HG02884 (cell line): Measurements from ENCODE around the gene C11orf24.
"Not testable (repeated sequence)": the region's sequence is repeated elsewhere in the genome, so short reads cannot be mapped to it uniquely, and the experiment has no call there.

Experiments
- ATAC-seq: cut with Tn5 transposase; IDR thresholded peaks from one replicate; pipeline ENCODE4 v1.9.1; 2021; ENCODE audit warnings: mild to moderate bottlenecking, moderate library complexity; ENCODE audit not compliant: unreplicated experiment

Gene C11orf24

DNA sequence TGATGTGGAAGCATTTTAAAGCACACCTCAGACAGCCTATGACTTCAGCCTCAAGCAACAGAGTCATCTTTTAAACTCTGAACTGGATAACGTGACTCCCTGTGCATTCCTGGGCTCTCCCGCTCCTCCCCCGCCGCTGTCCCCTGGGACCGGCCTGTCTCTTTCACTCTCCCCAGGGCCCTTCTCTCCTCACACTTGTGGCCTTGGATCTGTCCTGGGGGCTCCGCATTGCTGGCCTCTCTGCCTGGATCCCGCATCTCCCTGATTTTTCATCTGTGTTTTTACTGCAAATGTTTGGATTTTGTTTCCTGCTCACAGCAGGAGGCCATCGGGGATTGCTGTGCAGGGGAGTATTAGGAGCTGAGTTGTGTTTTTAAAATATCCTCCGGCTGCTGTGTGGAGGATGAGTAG lies 15.4 kb downstream of the C11orf24 start:
- no peak for ATAC-seq

DNA sequence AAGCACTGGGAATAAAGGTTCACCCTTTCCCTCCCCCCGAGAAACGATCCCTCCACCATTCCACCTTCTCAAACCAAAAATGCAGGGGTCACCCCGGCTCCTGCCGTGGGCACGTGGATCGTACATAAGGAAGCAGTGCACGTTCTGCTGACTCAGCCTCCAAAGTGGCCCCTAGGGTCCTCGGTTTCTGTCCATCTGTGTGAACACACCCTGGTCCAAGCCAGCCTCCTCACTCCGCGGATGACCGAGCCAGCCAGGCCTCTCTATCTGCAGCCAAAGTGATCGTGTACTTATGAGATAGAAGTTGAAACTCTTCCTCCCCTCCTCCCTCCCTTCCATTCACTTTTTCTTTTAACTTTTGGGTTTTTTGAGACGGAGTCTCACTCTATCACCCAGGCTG lies 16.2 kb downstream of the C11orf24 start:
- ATAC-seq: no peak

DNA sequence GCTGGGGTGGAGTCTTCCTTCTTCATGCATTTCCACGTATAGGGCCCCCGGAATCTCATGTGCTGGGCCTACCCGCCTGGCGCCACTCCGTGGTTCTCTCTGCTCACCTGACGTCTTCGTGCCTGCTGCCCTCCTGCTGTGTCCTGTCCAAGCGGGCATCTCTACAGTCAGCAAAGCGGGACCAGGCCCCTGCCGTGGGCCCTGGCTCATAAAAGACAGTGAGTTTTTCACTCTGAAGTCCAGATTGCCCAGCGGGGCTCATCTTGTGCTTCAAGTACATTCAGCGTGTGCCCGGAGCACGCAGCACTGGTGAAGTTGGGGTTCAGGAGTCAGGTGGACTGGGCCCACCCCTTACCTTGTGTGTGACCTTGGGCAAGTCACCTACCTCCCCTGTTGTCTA lies 17.4 kb downstream of the C11orf24 start:
- ATAC-seq: no peak

DNA sequence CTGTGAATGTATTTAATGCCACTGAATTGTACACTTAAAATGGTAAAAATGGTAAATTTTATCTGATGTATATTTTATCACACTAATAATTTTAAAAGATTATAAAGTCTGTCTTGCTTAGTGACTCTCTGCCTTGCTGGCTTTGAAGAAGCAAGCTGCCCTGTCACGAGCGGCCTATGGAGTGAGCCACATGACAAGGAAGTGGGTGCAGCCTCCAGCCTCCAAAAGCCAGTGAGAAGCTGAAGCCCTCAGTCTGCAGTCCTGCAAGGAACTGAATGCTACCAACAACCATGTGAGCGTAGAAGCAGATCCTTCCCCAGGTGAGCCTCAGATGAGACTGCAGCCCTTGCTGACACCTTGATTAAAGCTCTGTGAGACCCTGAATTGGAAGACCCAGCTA lies 20.0 kb downstream of the C11orf24 start:
- ATAC-seq: no peak

DNA sequence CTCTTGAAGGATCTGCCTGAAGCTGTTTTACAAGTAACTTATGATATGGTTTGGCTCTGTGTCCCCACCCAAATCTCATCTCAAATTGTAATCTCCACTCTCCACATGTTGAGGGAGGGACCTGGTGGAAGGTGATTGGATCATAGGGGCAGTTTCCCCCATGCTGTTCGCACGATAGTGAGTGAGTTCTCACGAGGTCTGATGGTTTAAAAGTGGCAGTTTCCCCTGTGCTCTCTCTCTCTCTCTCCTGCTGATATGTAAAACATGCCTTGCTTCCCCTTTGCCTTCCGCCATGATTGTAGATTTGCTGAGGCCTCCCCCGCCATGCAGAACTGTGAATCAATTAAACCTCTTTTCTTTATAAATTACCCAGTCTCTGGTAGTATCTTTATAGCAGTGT lies 26.9 kb downstream of the C11orf24 start:
- not testable (repeated sequence) for ATAC-seq

DNA sequence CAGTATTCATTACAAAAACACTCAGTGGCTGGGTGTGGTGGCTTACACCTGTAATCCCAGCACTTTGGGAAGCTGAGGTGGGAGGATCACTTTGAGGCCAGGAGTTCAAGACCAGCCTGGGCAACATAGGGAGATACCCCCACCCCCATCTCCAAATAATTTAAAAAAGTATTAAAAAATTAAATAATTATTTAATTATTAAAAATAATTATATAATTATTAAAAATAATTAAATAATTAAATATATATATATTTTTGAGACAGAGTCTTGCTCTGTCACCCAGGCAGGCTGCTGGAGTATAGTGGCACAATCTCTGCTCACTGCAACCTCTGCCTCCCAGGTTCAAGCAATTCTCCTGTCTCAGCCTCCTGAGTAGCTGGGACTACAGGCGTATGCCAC lies 27.9 kb downstream of the C11orf24 start:
- ATAC-seq: not testable (repeated sequence)

DNA sequence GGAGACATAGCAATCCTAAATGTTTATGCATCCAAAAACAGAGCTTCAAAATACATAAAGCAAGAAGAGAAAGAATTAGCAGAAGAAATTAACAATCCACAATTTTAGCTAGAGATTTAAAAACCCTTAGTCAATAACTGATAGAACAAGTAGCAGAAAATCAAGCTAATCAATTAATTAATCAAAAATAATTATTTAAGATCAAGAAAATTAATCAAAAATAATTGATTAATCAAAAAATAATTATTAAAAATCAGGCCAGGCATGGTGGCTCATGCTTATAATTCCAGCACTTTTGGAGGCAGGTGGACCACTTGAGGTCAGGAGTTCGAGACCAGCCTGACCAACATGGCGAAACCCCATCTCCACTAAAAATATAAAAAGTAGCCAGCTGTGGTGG lies 29.2 kb downstream of the C11orf24 start:
- no peak for ATAC-seq

DNA sequence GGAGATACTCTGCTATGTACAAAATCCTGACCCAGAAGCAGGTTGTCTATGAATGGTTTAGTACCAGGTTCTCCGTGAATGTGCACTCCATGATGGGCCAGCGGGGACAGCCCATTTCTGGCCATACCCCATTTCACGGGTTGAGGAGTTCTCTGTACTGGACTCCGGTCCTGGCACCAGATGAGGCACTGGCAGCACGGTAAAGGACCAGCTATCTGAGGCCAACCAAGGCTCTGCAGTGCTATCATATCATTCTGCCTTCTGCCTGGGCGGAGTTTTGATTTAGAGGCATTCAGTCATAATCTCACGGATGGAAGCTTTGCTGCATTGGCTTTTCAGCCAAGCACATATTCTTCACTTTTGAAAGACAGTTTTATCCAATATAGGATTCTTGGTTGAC lies 40.2 kb downstream of the C11orf24 start:
- no peak for ATAC-seq

DNA sequence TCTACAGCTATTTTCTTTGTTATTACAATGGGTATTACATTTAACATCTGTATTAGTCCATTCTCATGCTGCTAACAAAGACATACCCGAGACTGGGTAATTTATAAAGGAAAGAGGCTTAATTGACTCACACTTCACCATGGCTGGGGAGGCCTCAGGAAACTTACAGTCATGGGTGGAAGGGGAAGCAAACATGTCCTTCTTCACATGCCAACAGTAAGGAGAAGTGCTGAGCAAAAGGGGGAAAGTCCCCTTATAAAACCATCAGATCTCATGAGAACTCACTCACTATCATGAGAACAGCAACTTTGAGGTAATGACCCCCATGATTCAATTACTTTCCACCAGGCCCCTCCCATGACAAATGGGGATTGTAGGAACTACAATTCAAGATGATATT lies 42.2 kb downstream of the C11orf24 start:
- ATAC-seq: no peak

DNA sequence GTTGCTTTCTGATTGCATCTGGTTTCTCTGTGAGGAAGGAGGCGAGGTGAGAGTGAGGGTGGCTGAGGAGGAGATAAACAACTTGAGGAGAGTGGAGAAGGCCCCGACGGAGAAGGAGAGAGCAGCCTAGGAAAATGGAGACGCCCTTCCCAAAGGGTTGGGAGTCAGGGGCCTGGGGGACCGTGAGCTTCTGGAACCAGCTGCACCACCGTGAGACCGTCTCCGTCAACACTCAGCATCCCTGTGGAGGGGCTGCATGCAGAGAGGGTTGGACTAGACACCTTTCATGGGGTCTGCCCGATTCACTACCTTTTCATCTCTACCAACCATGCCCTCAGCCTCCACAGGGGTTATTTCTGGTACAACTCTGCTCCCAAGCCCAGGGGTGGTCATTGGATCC lies 45.4 kb downstream of the C11orf24 start:
- no peak for ATAC-seq

DNA sequence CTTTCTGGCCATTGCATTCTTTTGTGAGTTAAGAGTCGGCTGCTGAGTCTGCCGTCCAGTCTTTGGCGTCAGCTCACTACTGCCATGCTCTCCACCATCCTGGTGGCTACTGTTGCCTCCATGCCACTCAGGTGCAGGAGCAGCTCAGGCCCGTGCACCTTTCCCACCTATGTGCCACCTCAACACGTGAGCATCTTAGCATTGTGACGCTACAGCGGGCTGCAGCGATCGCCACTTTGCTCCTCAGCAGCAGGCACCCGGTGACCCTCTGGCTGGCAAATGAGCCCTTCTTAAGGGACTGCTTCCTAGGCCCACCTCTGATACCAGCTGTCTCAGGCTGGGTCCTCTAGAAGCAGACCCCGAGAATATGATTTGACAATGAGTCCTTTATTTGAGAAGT lies 47.2 kb downstream of the C11orf24 start:
- ATAC-seq: no peak

DNA sequence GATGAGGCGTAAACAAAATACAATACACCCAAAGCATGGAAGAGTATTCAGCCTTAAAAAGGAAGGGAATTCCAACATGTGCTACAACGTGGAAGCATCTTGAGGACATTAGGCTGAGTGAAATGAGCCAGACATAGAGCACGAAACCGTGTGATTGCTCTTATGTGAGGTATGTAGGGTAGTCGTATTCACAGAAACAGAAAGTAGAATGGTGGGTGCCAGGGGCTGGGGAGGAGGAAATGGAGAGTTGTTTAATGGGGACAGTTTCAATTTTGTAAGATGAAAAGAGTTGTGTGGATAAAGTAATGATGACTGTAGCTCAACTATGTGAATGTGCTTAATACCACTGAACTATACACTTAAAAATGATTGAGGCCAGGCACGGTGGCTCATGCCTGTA lies 48.5 kb downstream of the C11orf24 start:
- ATAC-seq: no peak

DNA sequence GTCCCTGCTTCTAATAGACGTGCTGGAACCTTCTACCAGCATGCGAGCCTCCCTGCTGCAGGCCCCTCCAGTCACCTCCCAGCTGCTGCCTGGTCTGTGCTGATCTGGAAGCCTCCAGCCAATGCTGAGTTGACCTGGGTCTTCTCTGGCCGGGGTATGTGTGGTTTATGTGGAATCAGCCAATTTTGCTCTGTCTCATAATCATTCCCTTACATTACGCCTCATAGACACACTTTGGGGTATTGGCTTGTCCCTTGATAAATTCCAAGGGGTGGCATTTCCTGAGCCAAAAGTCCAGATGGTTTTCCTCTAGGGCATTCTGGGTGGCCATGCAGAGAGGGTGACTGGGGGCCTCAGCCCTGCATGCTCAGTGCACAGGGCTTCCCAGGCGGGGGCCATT lies 50.4 kb downstream of the C11orf24 start:
- ATAC-seq: no peak

DNA sequence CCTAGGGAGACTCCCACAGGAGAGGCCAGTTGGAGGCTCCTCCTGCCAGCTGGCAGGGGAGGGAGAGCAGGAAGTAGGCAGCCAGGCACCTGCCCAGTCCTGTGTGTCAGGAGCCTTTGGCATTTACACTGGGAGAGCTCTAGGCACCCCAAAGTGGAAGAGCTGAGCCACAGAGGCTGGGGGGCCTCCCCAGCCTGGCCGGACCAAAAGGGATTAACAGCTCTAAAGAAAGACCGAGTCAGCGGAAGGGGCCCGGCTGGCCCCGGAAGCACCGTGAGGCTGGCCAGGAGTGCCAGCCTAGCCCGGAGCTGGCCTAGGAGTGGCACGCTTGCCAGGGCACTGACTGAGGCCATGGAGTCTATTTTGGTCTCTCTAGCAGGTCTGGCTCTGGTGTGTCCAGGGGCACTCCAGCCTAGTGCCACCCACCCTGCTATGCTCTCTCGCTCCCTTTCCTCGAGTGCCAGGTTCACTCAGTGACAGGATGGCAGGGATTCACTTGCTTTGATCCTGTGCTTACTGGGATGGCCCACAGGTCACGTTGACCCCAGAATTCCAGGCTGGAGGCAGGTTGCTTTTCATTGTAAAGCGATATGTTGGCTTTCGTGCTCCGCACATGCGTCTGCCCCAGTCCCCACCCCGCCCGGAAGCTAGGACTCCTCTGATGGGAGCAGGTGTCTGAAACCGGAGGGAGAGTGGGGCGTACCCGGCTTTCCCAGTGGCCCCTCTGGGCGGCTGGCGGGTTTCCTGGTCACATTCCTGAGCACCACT lies 55.4 kb downstream of the C11orf24 start:
- ATAC-seq: no peak

DNA sequence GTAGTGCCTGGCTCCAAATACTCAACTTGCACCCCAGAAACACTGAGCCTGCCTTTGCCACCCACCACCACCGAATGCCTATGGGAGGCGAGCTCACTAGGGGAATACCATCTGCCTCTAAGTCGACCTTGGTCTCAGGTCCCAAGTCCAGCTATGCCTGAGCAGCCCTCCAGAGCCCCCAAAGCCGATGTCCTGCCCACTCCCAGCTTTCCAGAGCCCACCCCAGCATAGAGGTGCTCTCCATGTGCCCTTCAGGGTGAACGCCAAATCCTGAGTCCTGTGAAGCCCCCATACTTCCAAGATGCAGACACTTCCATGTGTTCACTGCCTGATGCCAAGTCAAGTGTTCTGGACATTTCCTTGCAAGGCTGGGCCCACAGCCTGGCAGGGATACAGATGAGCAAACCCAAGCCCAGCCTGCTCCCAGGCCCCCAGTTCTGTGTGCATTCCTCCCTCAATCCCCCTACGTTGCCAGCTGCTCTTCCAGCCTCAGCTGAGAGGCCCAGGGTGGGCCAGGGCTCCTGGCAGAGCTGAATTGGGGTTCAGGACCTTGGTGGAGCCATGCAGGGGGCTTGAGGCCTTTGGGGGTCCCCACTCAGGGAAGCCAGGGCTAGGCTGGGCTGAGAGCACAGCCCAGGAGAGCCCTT lies 56.1 kb downstream of the C11orf24 start:
- no peak for ATAC-seq

DNA sequence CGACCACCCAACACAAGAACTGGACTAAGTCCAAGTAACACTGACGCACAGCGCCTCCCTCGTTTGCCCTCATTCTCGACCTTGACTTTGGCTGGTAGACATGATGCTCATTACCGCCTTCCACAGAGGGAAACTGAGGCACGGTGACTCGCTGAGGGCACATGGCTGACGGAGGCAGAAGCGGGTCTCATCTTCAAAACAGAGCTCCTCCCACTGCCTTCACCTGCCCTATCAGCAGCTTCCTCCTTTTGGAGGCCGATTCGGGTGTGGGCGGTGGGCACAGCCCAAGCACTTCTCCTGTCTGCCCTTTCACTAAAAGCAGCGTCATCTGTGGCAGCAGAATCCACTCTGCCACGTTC lies 56.7 kb downstream of the C11orf24 start:
- no peak for ATAC-seq

DNA sequence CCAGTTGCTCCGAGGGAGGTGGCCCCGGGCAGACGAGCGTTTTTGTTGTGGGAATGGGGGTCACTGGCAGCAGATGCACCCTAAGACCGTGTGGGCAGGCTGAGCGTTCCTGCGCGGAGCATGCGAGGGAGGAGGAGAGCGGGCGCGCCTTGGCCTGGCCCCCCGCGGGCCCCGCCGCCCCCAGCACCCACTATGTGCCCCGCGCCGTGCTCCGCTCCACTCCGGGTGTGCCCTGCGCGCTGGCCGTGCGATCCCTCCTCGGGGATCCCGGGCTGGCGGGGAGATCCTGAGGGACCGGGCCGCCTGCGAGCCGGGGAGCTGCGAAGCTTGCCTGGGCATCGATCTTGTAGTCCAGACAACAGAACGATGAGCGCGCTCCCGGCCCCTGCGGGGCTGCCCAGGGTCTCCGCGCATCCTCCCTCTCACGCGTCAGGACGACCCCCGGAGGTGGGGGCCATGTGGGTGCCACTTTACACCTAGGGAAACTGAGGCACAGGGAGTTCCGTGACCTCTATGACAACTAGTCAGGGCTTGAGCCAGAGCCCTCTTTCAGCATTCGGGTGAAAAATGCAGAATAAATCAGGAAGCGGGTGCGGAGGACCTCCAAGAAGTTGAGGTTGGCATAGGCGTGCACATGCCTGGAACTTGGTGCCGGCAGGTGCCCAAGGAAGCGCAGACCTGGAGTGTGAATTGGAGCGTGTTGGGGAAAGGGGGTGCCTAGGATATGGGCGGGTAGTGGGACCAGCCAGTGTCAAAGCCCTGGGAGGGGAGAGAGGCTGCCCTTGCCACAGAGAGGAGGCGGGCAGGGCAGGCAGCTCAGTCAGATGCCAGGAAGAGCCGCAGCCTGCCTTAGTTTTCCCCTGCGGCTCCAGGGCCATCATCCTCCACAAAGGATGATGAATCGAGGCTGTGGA lies 57.3 kb downstream of the C11orf24 start:
- no peak for ATAC-seq

DNA sequence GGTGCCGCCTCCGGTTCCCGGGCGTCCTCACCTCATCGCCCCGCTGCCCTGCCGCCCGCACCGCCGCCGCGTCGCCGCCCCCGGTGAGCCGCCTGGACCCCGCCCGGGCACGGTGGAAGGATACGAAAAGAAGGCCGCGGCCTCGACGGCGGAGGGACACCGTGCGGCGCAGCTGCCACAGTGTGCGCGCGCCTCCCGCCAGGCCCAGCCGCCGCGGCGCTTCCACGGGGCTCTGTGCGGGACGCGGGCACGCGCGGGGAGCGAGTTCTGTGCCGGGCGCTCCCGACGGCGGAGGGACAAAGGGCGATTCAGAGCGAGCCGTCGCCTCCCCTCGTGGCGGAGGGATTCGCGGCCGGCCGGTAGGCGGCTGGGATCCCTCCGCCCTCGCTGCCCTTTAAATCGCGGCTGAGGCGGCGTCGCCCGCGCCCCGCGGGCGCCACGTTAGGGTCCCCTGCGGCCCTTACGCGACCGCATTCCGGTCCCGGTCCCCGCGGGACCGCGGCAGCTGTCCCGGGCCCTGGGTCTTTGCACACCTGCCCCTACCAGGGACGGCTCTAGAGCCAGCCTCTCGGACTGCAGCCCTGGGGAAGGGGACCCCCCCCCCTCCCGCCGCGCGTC lies 58.1 kb downstream of the C11orf24 start:
- no peak for ATAC-seq

DNA sequence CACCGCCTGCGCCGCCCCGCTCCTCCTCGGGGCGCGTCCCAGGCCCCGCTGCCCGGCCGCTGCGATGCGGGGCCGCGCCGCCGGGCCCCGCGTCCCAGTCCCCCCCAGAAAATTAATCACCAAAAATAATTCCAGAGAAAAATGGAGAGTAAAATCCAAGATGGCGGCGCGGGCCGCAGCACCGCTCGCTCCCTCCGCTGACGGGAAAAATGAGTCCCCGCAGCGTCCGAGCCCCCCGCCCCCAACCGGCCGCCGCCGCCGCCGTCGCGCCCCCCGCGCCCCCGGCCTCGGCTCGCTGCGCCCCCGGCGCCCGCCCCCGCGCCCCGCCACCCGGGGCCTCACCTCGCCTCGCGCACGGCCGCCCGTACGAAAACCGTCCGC lies 58.6 kb downstream of the C11orf24 start, which contains the start of gene KMT5B:
Gene KMT5B, minus strand, starts transcription at position 162 of the 381 bp plus-strand sequence. CDS start 23,220 bp downstream, outside the sequence.
- no peak for ATAC-seq

DNA sequence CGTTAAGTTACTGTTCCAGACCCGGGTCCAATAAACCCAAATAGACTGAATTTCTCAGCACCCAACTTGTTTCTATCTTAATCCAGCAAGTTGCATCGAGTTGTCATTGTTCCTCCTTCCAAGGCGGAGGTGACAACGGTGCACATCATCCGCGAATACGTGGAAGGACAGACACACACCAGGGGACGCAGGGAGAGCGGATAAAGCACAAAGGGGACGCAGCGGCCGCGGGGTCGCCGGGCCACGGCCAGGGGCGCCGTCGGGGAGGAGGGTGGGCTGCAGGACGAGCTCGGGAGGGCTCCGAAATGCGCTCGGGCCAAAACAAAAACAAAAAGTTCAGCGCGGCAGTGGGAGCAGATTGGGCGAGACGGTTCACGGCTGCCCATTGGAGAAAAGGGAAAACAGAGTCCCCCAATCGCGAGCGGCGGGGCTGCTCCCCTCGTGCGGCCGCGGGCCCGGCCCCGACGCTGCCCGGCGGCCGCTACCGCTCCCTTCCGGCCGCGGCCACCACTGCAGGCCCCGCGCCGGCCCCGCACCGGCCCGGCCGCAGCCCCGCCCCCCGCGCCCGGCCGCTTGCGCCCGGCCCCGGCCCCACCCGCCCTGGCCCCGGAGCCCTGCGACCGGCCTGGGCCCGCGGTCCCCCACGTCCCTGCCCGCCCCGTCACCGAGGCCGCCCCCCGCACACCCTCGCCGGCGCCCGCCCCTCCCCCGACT lies 59.2 kb downstream of the C11orf24 start:
- ATAC-seq: no peak

DNA sequence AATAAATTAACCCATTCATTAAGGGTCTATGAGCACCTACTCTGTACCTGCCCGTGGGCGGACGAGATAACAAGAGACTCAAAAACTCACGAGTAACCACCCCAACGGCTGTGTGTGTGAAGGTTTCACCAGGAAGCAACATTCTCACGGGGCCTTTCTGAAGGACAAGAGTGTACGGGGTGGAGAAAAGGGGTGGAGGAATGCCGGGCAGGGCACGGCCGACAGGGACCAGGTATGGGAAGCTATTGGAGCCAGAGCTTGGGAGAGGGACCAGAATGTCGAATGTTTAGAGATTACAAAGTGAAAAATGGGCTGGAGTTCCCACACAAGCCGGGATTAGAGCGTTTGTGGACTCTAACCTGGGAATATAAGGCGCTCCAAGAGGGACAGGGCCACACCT lies 60.2 kb downstream of the C11orf24 start:
- no peak for ATAC-seq
